Panc1 (cell line): ENCODE results near the gene BRINP3. TPM values are rescaled to one million over a fixed set of nuclear protein-coding genes. Genes with fewer than 3 reads are reported as not detected.
"Not testable (repeated sequence)": the region's sequence is repeated elsewhere in the genome, so short reads cannot be mapped to it uniquely, and the experiment has no call there.

Source experiments
- ATAC-seq: fragments of 200-7000 bp; cut with Tn5 transposase; 2 replicates; pipeline ENCODE4 v1.9.1; 2020; ENCODE audit warnings: mild to moderate bottlenecking, moderate library complexity
- BruUV-seq: library from RNA; stranded (reverse); fragments of 400-500 nt; replicated peaks from 2 replicates; lab custom pipeline; 2021; lab: Mats Ljungman, UMichigan
- CTCF ChIA-PET: fragments of 300-600 bp; sonication (Branson Sonifier 250); formaldehyde crosslinking; loops from one replicate; lab custom pipeline; 2022; ENCODE audit warnings: antibody characterized with exemption; lab: Charles Lee
- POLR2A ChIA-PET: fragments of 300-600 bp; sonication (Branson Sonifier 250); formaldehyde crosslinking; loops from one replicate; lab custom pipeline; 2022; ENCODE audit warnings: antibody characterized with exemption; lab: Charles Lee
- DNase-seq: peaks from one replicate; pipeline ENCODE4 v3.0.0-alpha.2; 2010; ENCODE audit warnings: low read depth, low spot score
- H3K27ac ChIP-seq: 2 replicates; pipeline ENCODE4 v1.5.1; 2011; ENCODE audit warnings: mild to moderate bottlenecking, low read length, inconsistent platforms
- H3K27me3 ChIP-seq: fragments of 200-500 bp; sonication (Bioruptor generic); 2 replicates; pipeline ENCODE4 v1.6.0; 2014; ENCODE audit warnings: low read length, inconsistent platforms; ENCODE audit not compliant: control insufficient read depth, insufficient read depth
- H3K36me3 ChIP-seq: fragments of 200-500 bp; sonication (Bioruptor generic); 2 replicates; pipeline ENCODE4 v1.5.1; 2014; ENCODE audit warnings: inconsistent platforms, mild to moderate bottlenecking, low read length, moderate library complexity; ENCODE audit not compliant: control insufficient read depth, insufficient read depth
- H3K4me1 ChIP-seq: 2 replicates; pipeline ENCODE4 v1.5.1; 2011; ENCODE audit warnings: inconsistent platforms, mild to moderate bottlenecking, low read length, moderate library complexity; ENCODE audit not compliant: control insufficient read depth, insufficient read depth
- H3K4me3 ChIP-seq, 2 experiments: 2 replicates each; pipeline ENCODE4 v1.5.1; 2011 to 2012; ENCODE audit warnings: low read depth in 2 of 2, low read length in 2 of 2, mild to moderate bottlenecking in 2 of 2, inconsistent platforms in 1 of 2, moderate library complexity in 1 of 2
- H3K9me3 ChIP-seq: fragments of 200-500 bp; sonication (Bioruptor generic); 2 replicates; pipeline ENCODE4 v1.5.1; 2014; ENCODE audit warnings: low read depth, mild to moderate bottlenecking, inconsistent platforms, low read length, moderate library complexity; ENCODE audit not compliant: control insufficient read depth, insufficient read depth
- POLR2AphosphoS5 ChIP-seq: IDR thresholded peaks from 2 replicates; pipeline ENCODE4 v1.6.1; 2012; ENCODE audit warnings: mild to moderate bottlenecking, low read depth, low read length, moderate library complexity
- REST ChIP-seq, 2 experiments: IDR thresholded peaks; 2 replicates each; pipeline ENCODE4 v1.6.1; 2011 to 2012; ENCODE audit warnings: low read depth in 2 of 2, control low read depth in 1 of 2, low read length in 1 of 2, mild to moderate bottlenecking in 1 of 2, moderate library complexity in 1 of 2; ENCODE audit not compliant: insufficient read depth in 1 of 2
- SIN3A ChIP-seq: IDR thresholded peaks from 2 replicates; pipeline ENCODE4 v1.6.1; 2012; ENCODE audit warnings: low read depth, mild to moderate bottlenecking, low read length, moderate library complexity, borderline replicate concordance; ENCODE audit not compliant: insufficient read depth
- TCF7L2 ChIP-seq: IDR thresholded peaks from 2 replicates; pipeline ENCODE4 v1.6.1; 2011; ENCODE audit warnings: mild to moderate bottlenecking, low read depth, low read length, inconsistent platforms
- in situ Hi-C: cut with HindIII; loops from 2 replicates; pipeline ENCODE4 v1.10.0; 2016; ENCODE audit warnings: low sequenced_read_pairs, low pct_unique_long_range_greater_than_20kb
- intact Hi-C: fragments of 100-400 bp; cut with micrococcal nuclease; formaldehyde crosslinking; loops from one replicate; pipeline ENCODE4 v1.10.0; 2022; ENCODE audit not compliant: unreplicated experiment
- total RNA-seq: library from RNA; stranded (reverse); gene quantifications from one replicate; pipeline ENCODE4 v1.2.1, GENCODE V29; 2021; ENCODE audit not compliant: unreplicated experiment
- TF ChIP-seq, protein P1 (sequence below): fragments of 450-650 bp; IDR thresholded peaks from 2 replicates; pipeline ENCODE4 v1.5.1; 2017; ENCODE audit warnings: mild to moderate bottlenecking

Gene BRINP3
- total RNA-seq, 1 experiment from 2014 or later: 1.0 TPM

DNA sequence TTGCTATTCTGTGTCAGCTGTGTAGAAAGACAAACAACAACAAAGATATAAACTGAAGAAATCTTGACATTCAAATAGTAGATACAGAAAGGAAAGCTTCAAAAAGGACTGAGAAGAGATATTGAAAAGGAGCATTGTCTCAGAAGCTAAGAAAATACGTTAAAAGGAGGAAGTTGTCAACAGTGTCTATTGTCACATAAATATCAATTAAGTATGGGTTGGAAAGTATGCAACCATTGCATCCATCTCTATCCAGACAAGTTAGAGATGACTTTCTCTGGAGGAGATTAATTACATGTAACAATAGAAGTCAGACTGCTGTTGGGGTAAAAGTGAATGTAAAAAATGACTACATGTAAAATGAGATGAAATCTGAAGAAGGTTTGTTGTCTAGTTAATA, 29.7 kb upstream of the BRINP3 start:
- ChIA-PET CTCF (no interaction called here), POLR2A (no interaction called here)
- H3K36me3 ChIP-seq: no peaks in the 10 kb centered on the region
- no peak for DNase-seq
- no peaks in the 10 kb centered on the region for H3K4me1 ChIP-seq
- H3K4me3 ChIP-seq: no peak overlapping the region
- no peaks in the 10 kb centered on the region for H3K27me3 ChIP-seq
- no peak for ATAC-seq
- no TSS peak for BruUV-seq
- no peaks in the 10 kb centered on the region for H3K9me3 ChIP-seq
- no peak overlapping the region for H3K27ac ChIP-seq
- intact Hi-C loops (no loop called here), in situ Hi-C loops (no loop called here)
- TF ChIP-seq, protein P1, sequence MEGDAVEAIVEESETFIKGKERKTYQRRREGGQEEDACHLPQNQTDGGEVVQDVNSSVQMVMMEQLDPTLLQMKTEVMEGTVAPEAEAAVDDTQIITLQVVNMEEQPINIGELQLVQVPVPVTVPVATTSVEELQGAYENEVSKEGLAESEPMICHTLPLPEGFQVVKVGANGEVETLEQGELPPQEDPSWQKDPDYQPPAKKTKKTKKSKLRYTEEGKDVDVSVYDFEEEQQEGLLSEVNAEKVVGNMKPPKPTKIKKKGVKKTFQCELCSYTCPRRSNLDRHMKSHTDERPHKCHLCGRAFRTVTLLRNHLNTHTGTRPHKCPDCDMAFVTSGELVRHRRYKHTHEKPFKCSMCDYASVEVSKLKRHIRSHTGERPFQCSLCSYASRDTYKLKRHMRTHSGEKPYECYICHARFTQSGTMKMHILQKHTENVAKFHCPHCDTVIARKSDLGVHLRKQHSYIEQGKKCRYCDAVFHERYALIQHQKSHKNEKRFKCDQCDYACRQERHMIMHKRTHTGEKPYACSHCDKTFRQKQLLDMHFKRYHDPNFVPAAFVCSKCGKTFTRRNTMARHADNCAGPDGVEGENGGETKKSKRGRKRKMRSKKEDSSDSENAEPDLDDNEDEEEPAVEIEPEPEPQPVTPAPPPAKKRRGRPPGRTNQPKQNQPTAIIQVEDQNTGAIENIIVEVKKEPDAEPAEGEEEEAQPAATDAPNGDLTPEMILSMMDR: no peak
- no peak for TF ChIP-seq SIN3A
- no peak for TF ChIP-seq TCF7L2
- no peak for TF ChIP-seq POLR2AphosphoS5
- no peak for TF ChIP-seq REST (IDR thresholded peaks at IDR 0.05; ENCODE audit: insufficient read depth in 1 of 2, low read depth in 2 of 2, low read length in 1 of 2)

DNA sequence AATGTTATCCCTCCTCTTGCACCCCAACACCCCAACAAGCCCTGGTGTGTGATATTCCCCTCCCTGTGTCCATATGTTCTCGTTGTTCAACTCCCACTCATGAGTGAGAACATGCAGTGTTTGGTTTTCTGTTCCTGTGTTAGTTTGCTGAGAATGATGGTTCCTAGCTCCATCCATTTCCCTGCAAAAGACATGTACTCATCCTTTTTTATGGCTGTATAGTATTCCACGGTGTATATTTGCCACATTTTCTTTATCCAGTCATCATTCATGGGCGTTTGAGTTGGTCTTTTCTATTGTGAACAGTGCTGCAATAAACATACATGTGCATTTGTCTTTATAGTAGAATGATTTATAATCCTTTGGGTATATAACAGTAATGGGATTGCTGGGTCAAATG, 26.9 kb upstream of the BRINP3 start:
- DNase-seq, intact Hi-C loops, H3K27ac ChIP-seq, BruUV-seq, H3K4me1 ChIP-seq, H3K9me3 ChIP-seq, H3K4me3 ChIP-seq, H3K27me3 ChIP-seq, in situ Hi-C loops, CTCF ChIA-PET, POLR2A ChIA-PET, H3K36me3 ChIP-seq, ATAC-seq: not testable (repeated sequence)

DNA sequence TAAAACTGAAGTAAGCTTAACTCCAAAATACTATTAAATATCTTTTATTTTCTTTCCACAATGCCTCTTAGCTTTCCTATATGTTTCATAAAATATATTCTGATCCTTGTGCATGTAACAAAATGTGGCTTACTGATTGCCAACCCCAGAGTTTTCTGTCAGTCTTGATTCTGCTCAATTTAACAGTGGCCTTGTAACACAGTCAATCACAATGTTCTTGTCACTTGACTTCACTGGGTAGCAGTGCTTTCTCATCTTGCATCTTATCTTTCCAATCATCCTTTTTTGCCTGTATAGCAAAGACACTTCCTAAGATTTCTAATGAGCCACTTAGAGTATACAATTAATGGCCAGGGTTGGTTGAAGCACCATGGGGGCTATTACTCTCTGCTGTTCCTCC, 19.9 kb upstream of the BRINP3 start:
- DNase-seq: no peak
- intact Hi-C loops: no loop called here
- Histone ChIP-seq H3K36me3 (no peaks in the 10 kb centered on the region), H3K4me3 (no peak overlapping the region), H3K9me3 (no peaks in the 10 kb centered on the region), H3K27ac (no peak overlapping the region), H3K4me1 (no peaks in the 10 kb centered on the region), H3K27me3 (no peaks in the 10 kb centered on the region)
- TF ChIP-seq POLR2AphosphoS5 (no peak), REST (IDR thresholded peaks at IDR 0.05; ENCODE audit: insufficient read depth in 1 of 2, low read depth in 2 of 2, low read length in 1 of 2) (no peak), SIN3A (no peak), TCF7L2 (no peak)
- TF ChIP-seq, protein P1: no peak
- POLR2A ChIA-PET: no interaction called here
- in situ Hi-C loops: no loop called here
- BruUV-seq: no TSS peak
- CTCF ChIA-PET: no interaction called here
- no peak for ATAC-seq
